Activated naive CD4-positive, alpha-beta T cell treated with anti-CD3 and anti-CD28 coated beads, Interleukin-2, amount 50 U/mL, for 16 hours (primary cell): Measurements from ENCODE around the gene GNA14.
"Not testable (repeated sequence)": the region's sequence is repeated elsewhere in the genome, so short reads cannot be mapped to it uniquely, and the experiment has no call there.

Experiments
- DNase-seq: peaks from one replicate; pipeline ENCODE4 v3.0.0-alpha.2; 2020

Gene GNA14

GRCh38 chr9:77486463-77486862 lies 161.7 kb downstream of the GNA14 start:
- DNase-seq, result no peak

DNA sequence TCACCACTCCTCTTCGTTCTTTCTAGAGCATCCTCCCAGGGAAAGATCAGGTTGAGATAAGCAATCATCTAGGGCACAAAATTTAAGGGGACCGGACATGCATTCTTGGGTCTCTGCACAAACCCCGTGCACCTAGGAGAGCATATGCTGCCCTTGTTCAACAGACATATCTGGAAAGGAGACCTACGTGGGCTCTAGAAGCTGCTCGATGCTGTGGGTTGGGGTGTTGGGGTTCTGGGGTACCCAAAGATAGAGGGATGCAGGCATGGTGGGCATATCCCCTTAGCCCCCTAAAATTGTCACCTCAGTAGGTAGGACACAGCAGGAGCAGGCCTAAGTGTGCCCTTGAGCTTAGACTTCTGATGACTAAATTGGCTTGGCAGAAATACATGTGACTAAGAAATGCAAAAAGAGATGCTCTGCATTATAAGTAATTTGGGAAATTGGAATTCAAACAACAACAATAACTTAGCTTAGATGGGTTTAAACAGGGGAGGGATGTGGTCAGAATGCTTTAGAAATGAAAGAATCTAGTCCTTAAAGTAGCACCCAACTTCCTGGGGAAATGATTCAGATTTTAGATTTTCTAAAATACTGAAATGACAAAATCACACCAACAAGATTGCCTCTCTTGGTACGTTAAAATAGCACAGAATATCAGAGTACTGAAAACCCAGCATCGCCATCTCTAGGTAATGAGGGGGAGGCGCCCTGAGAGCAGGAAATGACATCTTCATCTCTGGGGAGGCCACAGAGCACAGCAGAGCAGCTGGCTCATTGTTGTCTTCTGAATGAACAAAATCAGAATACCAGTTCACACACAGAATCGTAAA lies 172.3 kb downstream of the GNA14 start:
- peak; percentile 45 for DNase-seq

DNA sequence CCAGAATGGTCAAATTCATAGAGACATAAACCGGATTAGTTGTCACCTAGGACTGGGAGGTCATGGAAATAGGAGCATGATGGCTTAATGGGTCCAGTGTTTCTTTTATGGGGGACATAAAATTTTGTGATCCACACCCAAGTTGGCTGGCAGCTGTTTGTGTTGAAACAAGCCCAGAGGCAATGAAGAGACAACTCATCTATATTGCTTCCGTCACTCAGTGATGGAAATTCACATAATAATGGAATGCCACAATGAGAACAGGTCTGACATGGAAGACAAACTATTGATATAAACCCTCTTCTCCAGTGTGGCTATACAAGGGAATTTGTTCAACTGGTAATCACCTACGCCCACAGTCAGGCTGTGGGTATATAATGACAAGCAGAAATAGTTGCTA lies 173.2 kb downstream of the GNA14 start:
- DNase-seq, result no peak

- no peak for DNase-seq
Measured at GRCh38 chr9:77472646-77473045, 175.5 kb downstream of the GNA14 start.

- no peak for DNase-seq
Measured at GRCh38 chr9:77471572-77471971, 176.6 kb downstream of the GNA14 start.

DNA sequence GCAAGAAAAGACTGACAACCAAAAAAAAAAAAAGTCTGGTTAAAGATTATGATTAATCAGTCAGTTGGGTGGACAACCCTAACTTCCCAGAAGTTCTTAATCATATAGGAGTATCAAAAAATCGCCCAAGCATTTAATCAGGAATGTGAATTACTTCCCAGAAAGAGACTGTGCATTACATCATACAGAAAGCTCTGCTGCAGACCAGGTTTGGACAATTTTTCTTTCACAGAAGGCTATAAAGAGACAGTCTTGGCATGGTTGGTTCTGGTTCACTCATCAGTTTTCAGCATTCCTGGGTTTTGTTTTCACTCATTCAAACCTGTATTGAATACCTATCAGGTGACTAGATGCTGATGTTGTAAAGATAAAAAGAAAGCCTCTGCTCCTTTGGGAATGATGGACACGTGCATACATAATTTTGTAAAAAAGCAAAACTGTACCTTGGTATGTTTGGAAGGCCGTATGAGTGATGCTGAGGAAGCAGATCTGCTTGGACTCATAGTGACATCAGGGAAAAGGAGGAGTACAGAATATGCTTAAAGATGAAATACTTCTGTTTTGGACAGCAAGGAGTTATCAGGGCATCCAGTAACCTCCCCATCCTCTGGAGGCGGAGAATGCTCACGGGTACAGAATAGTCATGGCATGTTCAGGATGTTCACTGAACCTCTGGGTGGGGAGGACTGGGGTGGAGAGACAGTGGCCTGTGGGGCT lies 178.4 kb downstream of the GNA14 start:
- DNase-seq, result no peak

- DNase-seq, result no peak
Measured at GRCh38 chr9:77464661-77465060, 183.5 kb downstream of the GNA14 start.

DNA sequence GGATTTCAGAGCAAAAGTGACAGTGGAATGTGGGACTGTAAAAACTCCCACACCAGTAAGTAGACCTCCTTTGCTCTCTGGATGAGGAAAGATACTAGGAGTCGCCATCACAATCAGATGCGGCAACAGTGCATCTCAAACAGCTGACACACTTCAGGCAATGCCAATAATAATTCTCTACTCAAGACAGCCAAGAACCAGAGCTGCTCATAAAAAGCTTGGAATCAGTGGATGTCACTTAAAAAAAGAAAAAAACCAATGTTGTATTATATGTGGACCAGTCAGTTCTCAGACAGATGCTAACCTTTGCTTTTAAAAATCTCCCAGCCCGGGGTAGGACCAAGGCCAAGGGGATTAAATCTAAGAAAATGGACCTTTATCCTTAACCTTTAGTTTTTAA lies 185.0 kb downstream of the GNA14 start:
- DNase-seq, result no peak

DNA sequence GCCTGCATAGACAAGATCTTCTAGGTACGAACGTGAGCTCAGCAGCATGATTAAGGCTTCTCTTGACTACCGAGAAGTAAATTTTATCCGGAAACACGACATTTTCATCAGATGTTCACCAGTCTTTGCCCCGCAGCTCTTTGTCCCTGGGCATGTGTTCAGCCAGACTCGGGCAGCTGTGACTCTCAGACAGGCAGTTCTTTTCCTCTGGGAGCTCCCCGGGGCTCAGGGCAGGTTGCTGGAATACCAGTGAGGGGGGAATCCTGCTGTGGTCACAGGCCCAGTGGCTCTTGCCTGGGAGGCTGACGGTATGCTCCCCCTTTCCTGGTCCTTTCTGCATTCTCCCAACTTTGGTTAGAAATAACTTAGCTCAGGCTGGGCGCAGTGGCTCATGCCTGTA lies 186.1 kb downstream of the GNA14 start:
- no peak for DNase-seq

DNA sequence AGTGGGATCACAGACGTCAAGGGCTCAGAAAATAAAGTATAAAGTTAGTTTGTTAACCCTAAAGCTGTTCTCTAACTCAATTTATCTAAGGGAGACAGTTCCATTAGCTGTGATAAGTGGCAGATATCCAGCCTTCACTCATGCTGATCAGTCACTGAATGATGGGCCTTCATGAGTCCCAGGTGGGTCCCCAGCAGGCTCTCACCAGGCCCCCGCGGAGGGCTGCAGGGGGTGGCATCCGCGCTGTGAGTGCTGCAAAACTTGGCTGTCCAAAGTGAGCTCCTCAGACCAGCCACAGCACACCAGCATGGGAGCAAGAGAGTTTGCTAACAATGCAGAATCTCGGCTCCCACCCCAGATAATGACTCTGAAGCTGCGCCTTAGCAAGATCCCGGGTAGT lies 187.2 kb downstream of the GNA14 start:
- no peak for DNase-seq

DNA sequence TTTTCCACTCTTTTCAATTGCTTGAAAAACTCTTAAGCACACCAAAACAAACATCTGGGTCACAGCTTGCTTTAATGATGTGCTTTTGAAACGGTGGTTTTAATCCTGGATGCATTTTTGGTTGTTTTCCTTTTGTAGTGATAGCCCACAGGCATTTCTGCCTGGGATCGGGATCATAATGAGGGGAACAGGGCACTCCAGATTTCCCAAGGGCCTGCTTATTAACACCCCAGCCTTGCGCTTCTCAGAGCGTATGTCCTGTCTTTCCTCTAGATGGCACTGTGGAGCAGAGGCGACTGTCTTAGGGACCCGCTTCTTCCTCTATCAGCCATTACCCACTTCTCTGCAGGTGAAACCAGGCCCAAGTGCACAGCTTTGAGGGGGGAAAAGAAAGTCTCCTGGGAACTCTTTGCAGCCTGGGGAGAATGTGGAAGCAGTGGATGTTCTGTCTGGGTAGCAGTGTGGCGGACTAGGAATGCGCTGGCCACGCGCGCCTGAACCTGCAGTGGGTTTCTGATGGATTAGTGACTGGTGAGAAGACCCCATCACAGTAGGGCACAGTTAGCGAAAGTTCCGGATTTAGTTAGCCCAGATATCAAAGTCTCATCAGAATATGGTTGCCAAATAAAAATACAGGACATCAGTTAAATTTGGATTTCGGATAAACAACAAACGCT lies 190.1 kb downstream of the GNA14 start:
- peak; percentile 62 for DNase-seq

DNA sequence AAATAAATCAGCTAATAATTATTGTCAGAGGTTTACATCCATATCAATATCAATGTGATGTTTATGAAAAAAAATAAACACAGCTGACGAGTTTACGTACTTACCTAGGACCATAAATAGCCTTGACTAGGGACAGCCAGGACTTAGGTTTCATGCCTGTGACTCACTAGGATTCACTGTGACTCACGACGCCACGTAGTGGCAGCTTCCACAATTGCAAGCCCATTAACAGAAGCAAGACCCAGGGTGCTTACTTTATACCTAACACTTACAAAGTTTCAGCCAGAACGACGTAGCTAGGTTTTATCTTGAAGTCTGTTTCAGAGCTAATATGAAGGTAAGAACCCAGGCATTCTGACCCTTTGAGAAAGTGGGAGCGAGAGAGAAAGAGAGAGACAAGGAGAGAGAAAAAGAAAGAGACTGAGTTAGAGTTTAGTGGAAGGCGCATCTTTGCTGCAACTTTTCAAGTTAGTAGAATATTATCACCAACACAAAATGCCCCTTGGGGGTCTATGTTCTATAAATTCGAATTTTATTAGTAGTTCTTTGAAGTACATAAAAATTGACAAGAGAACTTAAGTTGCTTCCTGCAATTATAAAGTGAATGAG lies 191.2 kb downstream of the GNA14 start:
- peak; percentile 84 for DNase-seq

- no peak for DNase-seq
Measured at GRCh38 chr9:77455312-77455927, 192.7 kb downstream of the GNA14 start.

DNA sequence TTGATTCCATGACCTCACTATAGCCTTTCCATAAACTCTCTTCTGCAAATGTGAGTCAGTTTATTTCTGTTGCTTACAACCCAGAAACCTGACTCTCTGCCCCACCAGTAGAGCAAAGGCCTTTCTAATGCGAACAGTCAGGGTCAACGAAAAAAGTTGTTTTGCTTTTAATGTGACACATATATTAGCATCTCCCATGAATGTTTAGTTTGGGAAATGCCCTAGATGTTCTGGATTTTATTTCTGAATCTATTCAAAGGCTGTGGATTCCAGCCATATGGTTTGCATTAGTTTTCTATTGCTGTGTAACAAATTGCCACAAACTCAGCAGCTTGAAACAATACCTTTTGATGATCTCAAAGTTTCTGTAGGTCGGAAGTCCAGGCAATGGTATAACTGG lies 193.5 kb downstream of the GNA14 start:
- no peak for DNase-seq

GRCh38 chr9:77453825-77454647 lies 194.1 kb downstream of the GNA14 start:
- no peak for DNase-seq

DNA sequence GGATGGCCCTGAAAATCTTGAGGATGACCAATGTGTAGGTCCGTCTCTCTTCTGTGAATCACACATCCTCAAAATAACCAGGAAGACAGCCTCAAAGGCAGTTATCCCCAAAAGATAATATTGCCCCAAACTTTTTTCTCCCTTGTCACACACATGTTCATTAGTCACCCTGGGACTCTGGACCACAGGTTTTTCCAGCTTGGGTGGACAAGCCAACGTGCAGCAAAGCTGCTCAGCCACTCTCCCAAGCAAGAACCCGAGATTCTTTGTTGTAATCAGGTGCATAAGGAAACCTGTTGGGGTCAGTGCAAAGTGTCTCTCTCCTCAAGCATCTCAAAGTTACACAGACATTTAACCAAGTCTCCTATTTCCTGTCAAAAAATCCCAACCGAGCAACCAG lies 196.6 kb downstream of the GNA14 start:
- no peak for DNase-seq

DNA sequence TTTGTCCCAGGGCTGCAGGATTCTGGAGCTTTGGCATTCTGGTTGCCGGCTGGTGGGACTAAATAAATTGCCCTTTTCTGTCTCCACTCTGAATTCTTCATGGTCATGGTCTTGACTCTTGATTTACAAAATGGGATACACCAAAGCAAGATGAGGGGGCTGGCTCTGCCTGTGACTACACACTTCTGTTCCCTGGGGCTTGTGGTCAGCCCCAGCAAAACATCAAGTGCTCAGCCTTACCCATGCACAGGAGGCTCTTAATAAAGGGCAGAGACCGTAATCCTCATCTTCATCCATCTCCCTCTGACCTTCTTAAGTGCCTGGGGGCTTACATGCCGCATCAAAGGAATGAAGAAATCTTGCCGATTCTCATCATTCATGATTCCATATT lies 198.0 kb downstream of the GNA14 start:
- no peak for DNase-seq

DNA sequence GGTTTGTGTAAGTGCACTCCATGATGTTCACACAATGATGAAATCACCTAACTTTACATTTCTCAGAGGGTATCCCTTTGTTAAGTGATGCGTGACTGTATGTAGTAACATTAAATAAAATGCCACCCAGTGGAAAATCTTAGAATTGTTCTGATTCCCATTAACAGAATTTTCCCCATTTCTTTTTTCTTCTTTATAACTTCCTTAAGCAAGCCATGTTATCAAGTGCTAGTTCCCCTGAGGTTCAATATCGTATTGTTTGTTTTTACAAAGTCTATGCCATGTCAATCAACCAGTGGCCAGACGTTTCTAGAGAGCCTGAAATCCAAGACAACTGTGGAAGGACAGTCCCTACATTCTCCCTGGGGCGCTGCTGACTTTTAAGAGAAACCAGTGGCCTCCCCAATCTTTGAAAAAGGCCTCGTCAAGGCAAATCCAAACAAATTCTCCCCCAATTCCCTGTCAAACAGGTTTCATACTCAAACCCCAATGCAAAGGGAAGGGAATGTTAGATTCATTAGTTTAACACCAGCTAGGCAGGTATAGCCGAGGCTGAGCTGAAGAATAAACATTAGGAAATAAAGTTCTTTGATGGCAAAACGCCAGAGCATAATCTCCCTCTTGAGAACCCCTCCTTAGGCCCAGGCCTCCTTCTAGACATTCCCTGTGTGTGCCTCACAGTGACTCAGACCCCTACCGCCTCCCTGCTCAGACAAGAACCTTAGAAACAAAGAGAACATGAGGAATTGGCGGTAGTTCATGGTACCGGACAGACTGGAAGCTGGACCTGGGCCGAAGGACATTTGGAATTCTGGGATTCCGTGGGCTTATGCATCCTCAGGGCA lies 198.7 kb downstream of the GNA14 start:
- DNase-seq, result no peak

- no peak for DNase-seq
Measured at GRCh38 chr9:77447646-77448045, 200.5 kb downstream of the GNA14 start.

- no peak for DNase-seq
Measured at GRCh38 chr9:77442436-77442835, 205.7 kb downstream of the GNA14 start.

DNA sequence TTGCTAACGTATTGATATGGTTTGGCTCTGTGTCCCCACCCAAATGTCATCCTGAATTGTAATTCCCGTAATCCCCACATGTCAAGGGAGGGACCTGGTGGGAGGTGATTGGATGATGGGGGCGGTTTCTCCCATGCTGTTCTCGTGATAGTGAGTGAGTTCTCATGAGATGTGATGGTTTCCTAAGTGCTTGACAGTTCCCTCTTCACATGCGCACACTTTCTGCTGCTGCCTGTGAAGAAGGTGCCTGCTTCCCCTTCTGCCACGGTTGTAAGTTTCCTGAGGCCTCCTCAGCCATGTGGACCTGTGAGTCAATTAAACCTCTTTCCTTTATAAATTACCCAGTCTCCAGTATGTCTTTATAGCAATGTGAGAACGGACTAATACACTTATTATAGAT lies 207.0 kb downstream of the GNA14 start:
- DNase-seq, result not testable (repeated sequence)
